PC-9 (cell line): ENCODE results near the gene AHCYL2.

Source experiments
- CTCF ChIP-seq: fragments of 200-600 bp; sonication (generic); conservative IDR thresholded peaks from 2 replicates; pipeline ENCODE4 v1.6.1; 2017; ENCODE audit warnings: mixed run types, antibody characterized with exemption, mild to moderate bottlenecking, moderate library complexity
- EZH2 ChIP-seq: fragments of 200-600 bp; sonication (generic); IDR thresholded peaks from 2 replicates; pipeline ENCODE4 v1.8.0; 2017; ENCODE audit warnings: antibody characterized with exemption, low read depth

- TF ChIP-seq EZH2 (no peak), CTCF (no peak)
These were observed 107.6 kb downstream of the AHCYL2 start for GRCh38 chr7:129332254-129333035.
